NCI-H748 (cell line): Measurements from ENCODE around the gene DPCD.

ENCODE experiments used
- DNase-seq: peaks from one replicate; lab custom pipeline; 2025; ENCODE audit not compliant: unreplicated experiment; lab: John Stamatoyannopoulos, UW

Gene DPCD

GRCh38 chr10:101653536-101653935 lies 65.4 kb downstream of the DPCD start:
- no peak for DNase-seq

GRCh38 chr10:101655570-101655969 lies 67.4 kb downstream of the DPCD start:
- no peak for DNase-seq

- DNase-seq: no peak
Observed at GRCh38 chr10:101656890-101657289, 68.8 kb downstream of the DPCD start.

GRCh38 chr10:101658975-101659374 lies 70.9 kb downstream of the DPCD start:
- DNase-seq: no peak
